ENCODE results near the gene IRF3.

The IRF3 gene

GRCh38 chr19:49654581-49654980 lies 11.1 kb downstream of the IRF3 start:
- no peak for TF ChIP-seq CTCF (IDR thresholded peaks at IDR 0.05; ENCODE audit: low read depth, low read length)

GRCh38 chr19:49653466-49653806 lies 12.2 kb downstream of the IRF3 start:
- TF ChIP-seq CTCF (IDR thresholded peaks at IDR 0.05; ENCODE audit: low read depth, low read length): no peak
- no peak for DNase-seq (ENCODE audit: low read depth in 2 of 2)
- no peak overlapping the region for H3K4me3 ChIP-seq (replicated peaks in 1 of 2; ENCODE audit: low read depth in 2 of 2, low read length in 2 of 2)

More at GRCh38 chr19:49654581-49654980, 11.1 kb downstream of the IRF3 start:
- H3K4me3 ChIP-seq (replicated peaks in 1 of 2; ENCODE audit: low read depth in 2 of 2, low read length in 2 of 2): no peak overlapping the region
- no peak for DNase-seq (ENCODE audit: low read depth in 2 of 2)

- TF ChIP-seq CTCF (IDR thresholded peaks at IDR 0.05; ENCODE audit: low read depth, low read length): no peak
- no peak overlapping the region for H3K4me3 ChIP-seq (replicated peaks in 1 of 2; ENCODE audit: low read depth in 2 of 2, low read length in 2 of 2)
- DNase-seq (ENCODE audit: low read depth in 2 of 2): no peak
These were observed 12.8 kb downstream of the IRF3 start for GRCh38 chr19:49652551-49653465.

GRCh38 chr19:49651820-49652550 lies 13.7 kb downstream of the IRF3 start:
- TF ChIP-seq CTCF (IDR thresholded peaks at IDR 0.05; ENCODE audit: low read depth, low read length): no peak
- no peak for DNase-seq (ENCODE audit: low read depth in 2 of 2)
- no peak overlapping the region for H3K4me3 ChIP-seq (replicated peaks in 1 of 2; ENCODE audit: low read depth in 2 of 2, low read length in 2 of 2)

GRCh38 chr19:49651029-49651819 lies 14.4 kb downstream of the IRF3 start:
- no peak for TF ChIP-seq CTCF (IDR thresholded peaks at IDR 0.05; ENCODE audit: low read depth, low read length)
- DNase-seq (ENCODE audit: low read depth in 2 of 2): no peak
- H3K4me3 ChIP-seq (replicated peaks in 1 of 2; ENCODE audit: low read depth in 2 of 2, low read length in 2 of 2): no peak overlapping the region

- DNase-seq (ENCODE audit: low read depth in 2 of 2): no peak
- TF ChIP-seq CTCF (IDR thresholded peaks at IDR 0.05; ENCODE audit: low read depth, low read length): no peak
- H3K4me3 ChIP-seq (replicated peaks in 1 of 2; ENCODE audit: low read depth in 2 of 2, low read length in 2 of 2): no peak overlapping the region
These were observed 19.1 kb downstream of the IRF3 start for GRCh38 chr19:49646586-49646985.
